Motor neuron (in vitro differentiated cells): ENCODE data around the gene RBMS1. TPM values are rescaled to one million over a fixed set of nuclear protein-coding genes. Genes with fewer than 3 reads are reported as not detected.
A peak's percentile ranks its signal among the peaks of the same experiment; 100 is the strongest.

Experiments used
- ATAC-seq, 8 experiments: fragments of 200-7000 bp; cut with Tn5 transposase; replicated peaks in 6 of 8; 2 replicates each; pipeline ENCODE4 v1.8.0; 2021; ENCODE audit warnings: mild to moderate bottlenecking in 8 of 8, moderate library complexity in 8 of 8
- H3K27ac ChIP-seq, 2 donors: fragments of 250-450 bp; sonication (Bioruptor Pico); 2 replicates each; pipeline ENCODE4 v1.9.0; 2021; ENCODE audit warnings: antibody characterized with exemption in 2 of 2, mild to moderate bottlenecking in 2 of 2, moderate library complexity in 1 of 2
- H3K4me1 ChIP-seq, 2 donors: fragments of 250-450 bp; sonication (Bioruptor Pico); replicated peaks in 1 of 2; 2 replicates each; pipeline ENCODE4 v1.6.1; 2021; ENCODE audit warnings: antibody characterized with exemption in 2 of 2, mild to moderate bottlenecking in 2 of 2, moderate library complexity in 1 of 2
- H3K4me3 ChIP-seq, 5 donors: fragments of 250-450 bp; sonication (Bioruptor Pico); 2 replicates each; pipeline ENCODE4 v1.9.0; 2021; ENCODE audit warnings: antibody characterized with exemption in 5 of 5, mild to moderate bottlenecking in 5 of 5, moderate library complexity in 4 of 5
- WGBS, 10 experiments: fragments of 450-650 bp; shearing (Covaris generic); methylation state at CpG; one replicate each; pipeline ENCODE4 v1.0.0; 2022; 5-methylcytosine and 5-hydroxymethylcytosine counted together
- in situ Hi-C, 9 experiments: fragments of 400-800 bp; cut with MboI; loops; one replicate each; pipeline ENCODE4 v1.15.0; 2021; ENCODE audit warnings: low sequenced_read_pairs in 9 of 9, low pct_unique_long_range_greater_than_20kb in 2 of 9; ENCODE audit not compliant: unreplicated experiment in 9 of 9
- total RNA-seq, 8 experiments: library from RNA; unstranded; fragments of 300-600 nt; gene quantifications; 2 replicates each; pipeline versions ENCODE4 v1.2.3 to v1.2.4, GENCODE V29; 2022

Gene RBMS1
- total RNA-seq, 8 experiments from 2014 or later = 17.9 to 172 (median 53.5) TPM

- Histone ChIP-seq H3K4me1 (peaks cover 0 to 5% of the 10 kb centered on the region in 2 donors), H3K4me3 (no peak overlapping the region), H3K27ac (no peak overlapping the region)
- no peak for ATAC-seq
- WGBS, 10 experiments = 65 to 95% (median 84%) methylated on average over 2 to 7 of the region's 7 CpGs
- in situ Hi-C loops = loop anchor here in 1 of 9 experiments (25.0 kb wide), 1 partner anchor 487 kb away; no protein-coding TSS in a partner anchor
Measured at GRCh38 chr2:160474891-160475787, 18.5 kb downstream of the RBMS1 start.

GRCh38 chr2:160474319-160474645 lies 19.3 kb downstream of the RBMS1 start:
- 65 to 100% (median 85%) methylated on average over 2 to 6 of the region's 6 CpGs for WGBS, 10 experiments

GRCh38 chr2:160473468-160474318 lies 19.9 kb downstream of the RBMS1 start:
- Histone ChIP-seq H3K4me3 (no peak overlapping the region), H3K27ac (no peak overlapping the region), H3K4me1 (peaks cover 0 to 5% of the 10 kb centered on the region in 2 donors)
- WGBS, 10 experiments = 0 to 83% (median 51%) methylated on average over 1 to 2 of the region's 2 CpGs
- in situ Hi-C loops = no loop called here
- ATAC-seq = peak in 1 of 8 experiments; percentile 24

More at GRCh38 chr2:160474319-160474645, 19.3 kb downstream of the RBMS1 start:
- in situ Hi-C loops = no loop called here
- H3K4me3 ChIP-seq = no peak overlapping the region
- peaks cover 0 to 5% of the 10 kb centered on the region in 2 donors for H3K4me1 ChIP-seq
- no peak overlapping the region for H3K27ac ChIP-seq
- no peak for ATAC-seq

DNA sequence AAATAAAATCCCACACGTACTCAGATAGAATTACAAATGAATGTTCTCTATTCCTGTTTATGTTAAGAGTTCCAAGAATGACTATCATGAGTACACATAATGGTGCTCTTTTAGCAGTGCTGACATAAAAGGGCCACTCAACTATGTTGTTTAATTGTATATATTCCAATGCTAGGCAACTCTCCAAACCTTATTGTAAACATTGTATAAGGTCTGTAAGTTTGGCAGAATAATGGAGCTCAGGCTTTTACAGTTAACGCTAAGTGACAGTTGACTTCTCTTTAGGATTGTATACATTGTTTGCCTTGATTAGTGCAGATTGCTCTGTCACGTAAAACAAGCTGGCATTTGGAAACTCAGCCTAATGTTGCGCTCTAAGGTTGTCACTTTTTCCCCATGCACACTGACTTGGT lies 20.8 kb downstream of the RBMS1 start:
- WGBS, 10 experiments = 21 to 84% (median 57%) methylated on average over 2 to 4 of the region's 4 CpGs
- ATAC-seq = peak in 6 of 8 experiments; percentile 27 to 92 (median 57)
- Histone ChIP-seq H3K4me3 (no peak overlapping the region), H3K4me1 (peaks cover 0 to 5% of the 10 kb centered on the region in 2 donors), H3K27ac (no peak overlapping the region)
- in situ Hi-C loops = no loop called here

DNA sequence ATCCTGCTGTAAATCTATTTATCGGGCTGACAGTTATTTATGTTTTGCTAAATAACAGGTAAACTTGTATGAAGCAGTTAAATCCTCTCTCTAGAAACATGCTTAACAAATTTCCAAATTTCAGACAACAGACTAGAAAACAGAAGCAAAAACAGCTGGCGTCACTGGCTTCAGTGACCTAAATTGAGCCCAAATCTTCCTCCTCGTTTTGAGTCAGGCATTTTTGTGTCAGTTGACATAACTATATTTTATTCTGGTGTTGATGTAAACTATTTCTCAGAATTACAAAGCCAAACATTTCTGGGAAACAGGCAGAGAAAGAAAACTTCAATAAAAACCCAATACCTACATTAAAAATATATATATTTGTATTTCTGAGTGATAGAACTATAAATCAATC lies 21.7 kb downstream of the RBMS1 start:
- 37 to 97% (median 72%) methylated on average over 2 to 3 of the region's 3 CpGs; no CpG with 5 or more reads in 2 of the 10 experiments for WGBS, 10 experiments
- no peak overlapping the region for H3K27ac ChIP-seq
- in situ Hi-C loops = no loop called here
- H3K4me3 ChIP-seq = no peak overlapping the region
- ATAC-seq = no peak
- H3K4me1 ChIP-seq = peaks cover 0 to 5% of the 10 kb centered on the region in 2 donors

GRCh38 chr2:160469621-160470204 lies 23.9 kb downstream of the RBMS1 start:
- peaks cover 0 to 5% of the 10 kb centered on the region in 2 donors for H3K4me1 ChIP-seq
- ATAC-seq = no peak
- H3K27ac ChIP-seq = no peak overlapping the region
- in situ Hi-C loops = no loop called here
- H3K4me3 ChIP-seq = no peak overlapping the region
- WGBS, 10 experiments = 30 to 98% (median 85%) methylated on average over 3 to 5 of the region's 5 CpGs; no CpG with 5 or more reads in 1 of the 10 experiments

DNA sequence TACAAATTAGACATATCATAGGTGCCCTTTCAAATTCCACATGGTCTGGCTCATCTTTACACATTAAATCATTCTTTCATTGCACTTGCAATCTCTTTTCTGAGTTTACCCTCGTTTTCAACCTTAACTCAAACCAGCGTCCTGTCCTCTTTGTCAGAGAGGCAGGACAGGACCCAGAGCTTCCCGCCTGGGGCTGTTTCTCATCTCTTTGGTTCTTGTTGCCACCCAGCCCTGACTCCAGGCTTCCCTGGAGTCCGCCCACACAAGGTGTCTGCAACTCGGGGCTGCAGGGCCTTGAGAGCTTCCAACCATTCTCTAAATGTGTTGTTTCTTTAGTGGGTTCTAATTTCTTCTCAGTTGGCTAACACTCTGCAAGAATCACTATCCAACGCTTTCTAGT lies 24.4 kb downstream of the RBMS1 start:
- no peak overlapping the region for H3K27ac ChIP-seq
- peak in 2 of 8 experiments; percentile 20 to 26 for ATAC-seq
- in situ Hi-C loops = no loop called here
- no peak overlapping the region for H3K4me3 ChIP-seq
- peaks cover 0 to 5% of the 10 kb centered on the region in 2 donors for H3K4me1 ChIP-seq
- WGBS, 10 experiments = 20 to 94% (median 75%) methylated on average over 1 to 6 of the region's 6 CpGs; no CpG with 5 or more reads in 2 of the 10 experiments

GRCh38 chr2:160467086-160467485 lies 26.5 kb downstream of the RBMS1 start:
- 78 to 98% (median 86%) methylated on average over 1 to 6 of the region's 6 CpGs for WGBS, 10 experiments
- ATAC-seq = no peak
- no peaks in the 10 kb centered on the region for H3K4me1 ChIP-seq
- no peak overlapping the region for H3K4me3 ChIP-seq
- H3K27ac ChIP-seq = no peak overlapping the region
- in situ Hi-C loops = no loop called here

- peak in 3 of 8 experiments; percentile 17 to 34 (median 32) for ATAC-seq
- no peak overlapping the region for H3K4me3 ChIP-seq
- in situ Hi-C loops = no loop called here
- 94 to 100% (median 100%) methylated on average over 1 to 3 of the region's 3 CpGs; no CpG with 5 or more reads in 2 of the 10 experiments for WGBS, 10 experiments
- no peak overlapping the region for H3K27ac ChIP-seq
- H3K4me1 ChIP-seq = no peaks in the 10 kb centered on the region
Measured at GRCh38 chr2:160465406-160465805, 28.2 kb downstream of the RBMS1 start.

GRCh38 chr2:160465002-160465401 lies 28.6 kb downstream of the RBMS1 start:
- peak in 2 of 8 experiments; percentile 19 to 52 for ATAC-seq
- in situ Hi-C loops = no loop called here
- H3K4me1 ChIP-seq = no peaks in the 10 kb centered on the region
- WGBS, 10 experiments = 10 to 100% (median 100%) methylated on average over 1 to 2 of the region's 2 CpGs; no CpG with 5 or more reads in 1 of the 10 experiments
- H3K4me3 ChIP-seq = no peak overlapping the region
- H3K27ac ChIP-seq = no peak overlapping the region

GRCh38 chr2:160464017-160464416 lies 29.6 kb downstream of the RBMS1 start:
- WGBS, 10 experiments = 83 to 100% (median 96%) methylated on average over 1 to 2 of the region's 2 CpGs
- Histone ChIP-seq H3K27ac (no peak overlapping the region), H3K4me3 (no peak overlapping the region), H3K4me1 (no peaks in the 10 kb centered on the region)
- no peak for ATAC-seq
- in situ Hi-C loops = no loop called here

DNA sequence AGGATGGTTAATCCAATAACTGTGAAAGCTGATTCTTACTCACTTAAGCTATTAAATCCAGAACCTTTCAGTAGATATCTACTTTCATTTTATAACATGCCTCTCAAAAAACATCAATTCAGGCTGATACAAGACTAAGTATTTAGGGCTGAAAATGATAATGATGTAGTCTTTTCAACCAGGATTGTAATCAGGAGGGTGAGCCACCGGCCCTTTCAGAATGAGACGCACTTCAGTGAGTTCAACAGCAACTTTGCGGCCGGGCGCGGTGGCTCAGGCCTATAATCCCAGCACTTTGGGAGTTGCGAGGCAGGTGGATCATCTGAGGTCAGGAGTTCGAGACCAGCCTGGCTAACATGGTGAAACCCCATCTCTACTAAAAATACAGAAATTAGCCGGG lies 30.4 kb downstream of the RBMS1 start:
- in situ Hi-C loops = no loop called here
- no peak for ATAC-seq
- no peak overlapping the region for H3K27ac ChIP-seq
- no peaks in the 10 kb centered on the region for H3K4me1 ChIP-seq
- WGBS, 10 experiments = 67 to 100% (median 91%) methylated on average over 1 to 8 of the region's 9 CpGs; no CpG with 5 or more reads in 5 of the 10 experiments
- no peak overlapping the region for H3K4me3 ChIP-seq

DNA sequence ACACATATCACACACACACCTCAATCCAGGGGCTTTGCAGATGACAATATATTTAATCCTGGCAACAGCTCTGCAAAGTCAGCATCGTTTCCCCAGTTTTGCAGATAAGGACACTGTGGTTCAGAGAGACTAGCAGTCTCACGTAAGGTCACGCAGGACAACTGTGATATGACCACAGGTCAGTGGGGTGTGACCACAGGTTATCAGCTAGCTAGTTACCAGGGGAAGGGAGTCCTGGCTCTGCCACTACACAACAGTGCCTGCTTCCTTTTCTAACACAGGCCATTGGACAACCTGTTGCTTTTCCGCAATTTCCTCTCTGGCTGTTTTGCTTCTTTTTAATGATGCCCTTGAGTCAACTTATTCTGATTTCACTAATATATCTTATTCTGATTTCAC lies 33.3 kb downstream of the RBMS1 start:
- no peak overlapping the region for H3K4me3 ChIP-seq
- 93 to 100% (median 100%) methylated on average over 1 to 4 of the region's 4 CpGs; no CpG with 5 or more reads in 1 of the 10 experiments for WGBS, 10 experiments
- ATAC-seq = no peak
- in situ Hi-C loops = no loop called here
- no peak overlapping the region for H3K27ac ChIP-seq
- no peaks in the 10 kb centered on the region for H3K4me1 ChIP-seq
